ENCODE measurements around the gene WNT1. TPM values are rescaled to one million over a fixed set of nuclear protein-coding genes. Genes with fewer than 3 reads are reported as not detected.
A peak's percentile ranks its signal among the peaks of the same experiment; 100 is the strongest.

WNT1 gene
- total RNA-seq, 1 experiment from 2014 or later = not detected

DNA sequence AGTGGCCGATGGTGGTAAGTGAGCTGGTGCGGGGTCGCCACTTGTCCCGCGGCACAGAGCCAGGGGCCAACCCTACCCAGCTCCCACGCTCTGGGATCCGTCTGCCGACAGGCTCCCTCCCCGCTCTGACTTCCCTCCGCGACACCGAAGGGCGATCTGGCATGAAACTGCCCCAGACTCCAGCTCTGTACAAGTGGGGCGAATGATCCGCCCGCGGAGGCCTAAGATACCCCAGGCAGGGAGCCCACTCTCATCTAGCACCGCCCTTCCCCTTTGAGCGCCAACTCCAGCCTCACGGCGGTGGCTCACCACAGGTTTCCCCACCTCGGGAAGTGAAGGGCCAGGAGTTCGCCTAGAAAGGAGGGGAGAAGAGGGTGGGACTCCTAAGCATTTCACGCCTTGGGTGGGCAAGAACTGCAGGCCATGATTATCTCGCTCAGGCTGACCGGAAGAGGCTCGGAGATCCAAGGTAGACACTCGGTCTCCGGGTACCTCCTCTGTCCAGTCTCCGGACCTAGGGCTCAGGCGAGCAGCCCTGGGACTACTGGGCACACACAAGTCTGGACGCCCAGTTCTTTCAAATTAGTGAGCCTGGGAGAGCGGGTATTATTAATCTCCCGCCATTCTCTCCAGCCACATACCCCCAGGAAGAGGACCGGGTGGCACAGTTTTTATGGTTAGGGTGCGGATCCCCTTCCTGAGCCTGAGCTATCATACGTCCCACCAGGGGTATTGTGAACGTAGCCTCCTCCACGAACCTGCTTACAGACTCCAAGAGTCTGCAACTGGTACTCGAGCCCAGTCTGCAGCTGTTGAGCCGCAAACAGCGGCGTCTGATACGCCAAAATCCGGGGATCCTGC is 849 bp downstream of the WNT1 start:
- Mint-ChIP-seq H3K4me3 (peak overlapping the region; percentile 47 to 75), H3K27me3 (ENCODE audit: low read depth) (peaks cover 99% of the 10 kb centered on the region), H3K27ac (no peak overlapping the region), H3K36me3 (ENCODE audit: insufficient read depth in 1 of 3, low read depth in 3 of 3) (no peaks in the 10 kb centered on the region; a peak in 1 of 7 replicates), H3K9me3 (peaks cover 3 to 9% of the 10 kb centered on the region in 2 experiments; a peak in 4 of 5 replicates), H3K4me1 (peaks cover 25 to 41% of the 10 kb centered on the region in 2 experiments)
- Histone ChIP-seq H3K14ac (ENCODE audit: insufficient read depth, low read length) (no peak overlapping the region), H3K23me2 (ENCODE audit: insufficient read length, low read depth, low read length, poor library complexity, severe bottlenecking) (peaks cover 15% of the 10 kb centered on the region), H3K4me2 (ENCODE audit: insufficient read depth, insufficient read length, low read length) (peak overlapping the region; percentile 21), H2BK20ac (ENCODE audit: low read depth, low read length, poor library complexity, severe bottlenecking) (no peak overlapping the region), H2BK5ac (ENCODE audit: insufficient read length, low read length) (no peak overlapping the region), H3K9ac (ENCODE audit: extremely low read depth, insufficient read length, low read length) (no peak overlapping the region), H3K56ac (ENCODE audit: insufficient read length, low read depth, low read length) (no peak overlapping the region), H4K8ac (replicated peaks; ENCODE audit: insufficient read length, low read depth, low read length) (no peak overlapping the region), H3K27me3 (ENCODE audit: insufficient read depth, low read length) (peaks cover 90% of the 10 kb centered on the region), H4K5ac (ENCODE audit: insufficient read length, low read depth, low read length) (no peak overlapping the region), H2BK15ac (ENCODE audit: low read depth, low read length) (no peak overlapping the region), H2BK12ac (ENCODE audit: insufficient read length, low read depth, low read length) (no peak overlapping the region), H4K91ac (ENCODE audit: insufficient read length, low read depth, low read length) (no peak overlapping the region), H3K79me1 (ENCODE audit: insufficient read depth, low read depth, low read length, poor library complexity, severe bottlenecking) (no peaks in the 10 kb centered on the region), H3K4me1 (ENCODE audit: insufficient read depth, low read length) (no peaks in the 10 kb centered on the region; the same call in 1 of the 2 replicates), H2AFZ (ENCODE audit: low read length) (no peak overlapping the region), H3K18ac (ENCODE audit: insufficient read length, low read depth, low read length) (no peak overlapping the region), H2BK120ac (ENCODE audit: low read depth, low read length, poor library complexity, severe bottlenecking) (no peak overlapping the region), H3T11ph (ENCODE audit: low read length) (no peak overlapping the region), H4K20me1 (ENCODE audit: control insufficient read depth, insufficient read depth, insufficient read length) (no peaks in the 10 kb centered on the region), H3K79me2 (ENCODE audit: insufficient read depth, low read length) (no peaks in the 10 kb centered on the region), H3K4ac (ENCODE audit: low read depth, low read length) (no peak overlapping the region), H3K27ac (ENCODE audit: insufficient read length, low read depth, low read length) (no peak overlapping the region), H3K23ac (ENCODE audit: insufficient read length, low read depth, low read length) (no peak overlapping the region), H2AK5ac (ENCODE audit: insufficient read length, low read length) (no peak overlapping the region), H3K9me3 (ENCODE audit: control insufficient read depth, low read depth, low read length) (no peaks in the 10 kb centered on the region)
- no CpG with 5 or more reads among the region's 45 CpGs for WGBS (ENCODE audit: extremely low coverage, insufficient read length, low lambda C conversion rate)
- no peak for TF ChIP-seq CTCF (conservative IDR thresholded peaks at IDR 0.05)
- no peak for DNase-seq

Measured in H9 (cell line).